GM21360 (cell line): ENCODE data around the gene BAZ2B.

ENCODE experiments used
- ATAC-seq: cut with Tn5 transposase; IDR thresholded peaks from one replicate; pipeline ENCODE4 v1.9.1; 2021; ENCODE audit warnings: mild to moderate bottlenecking, moderate library complexity; ENCODE audit not compliant: unreplicated experiment

BAZ2B gene

DNA sequence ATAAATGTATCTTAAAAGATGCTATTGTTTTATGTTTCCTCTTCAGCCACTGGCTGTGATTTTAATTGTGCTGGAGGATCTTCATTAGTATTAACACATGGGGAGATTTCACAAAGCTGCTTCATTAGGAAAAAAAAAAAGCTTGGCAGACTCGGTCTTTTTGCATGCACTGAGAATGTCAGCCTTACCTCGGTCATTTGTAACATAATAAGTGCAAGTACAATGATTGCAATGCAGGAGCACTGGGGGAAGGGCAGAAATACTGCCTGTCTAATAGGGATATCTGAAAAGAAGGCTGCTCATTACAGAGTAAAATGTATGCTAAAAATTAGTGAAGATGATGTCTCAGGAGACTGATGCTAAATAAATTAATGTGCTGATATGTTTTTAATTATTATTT is 1.3 kb upstream of the BAZ2B start:
- no peak for ATAC-seq

DNA sequence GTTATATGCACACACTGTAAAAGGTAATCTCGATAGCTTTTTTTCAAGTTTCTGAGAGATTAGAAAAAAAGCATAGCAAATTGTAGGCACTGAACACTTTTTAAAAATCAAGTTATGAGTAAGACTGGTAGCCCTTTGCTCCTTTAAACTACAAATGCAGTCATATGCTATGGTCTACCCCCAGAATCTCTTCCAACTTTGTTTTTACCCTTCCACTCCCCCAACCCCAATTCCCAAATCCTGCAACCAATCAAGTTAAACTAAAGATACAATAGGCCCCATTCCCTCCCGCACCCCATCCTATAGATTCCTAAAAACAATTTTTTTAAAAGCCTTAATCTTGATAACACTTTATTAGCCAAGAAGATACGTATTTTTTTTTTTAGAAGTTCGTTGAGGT is 752 bp upstream of the BAZ2B start:
- ATAC-seq = no peak

DNA sequence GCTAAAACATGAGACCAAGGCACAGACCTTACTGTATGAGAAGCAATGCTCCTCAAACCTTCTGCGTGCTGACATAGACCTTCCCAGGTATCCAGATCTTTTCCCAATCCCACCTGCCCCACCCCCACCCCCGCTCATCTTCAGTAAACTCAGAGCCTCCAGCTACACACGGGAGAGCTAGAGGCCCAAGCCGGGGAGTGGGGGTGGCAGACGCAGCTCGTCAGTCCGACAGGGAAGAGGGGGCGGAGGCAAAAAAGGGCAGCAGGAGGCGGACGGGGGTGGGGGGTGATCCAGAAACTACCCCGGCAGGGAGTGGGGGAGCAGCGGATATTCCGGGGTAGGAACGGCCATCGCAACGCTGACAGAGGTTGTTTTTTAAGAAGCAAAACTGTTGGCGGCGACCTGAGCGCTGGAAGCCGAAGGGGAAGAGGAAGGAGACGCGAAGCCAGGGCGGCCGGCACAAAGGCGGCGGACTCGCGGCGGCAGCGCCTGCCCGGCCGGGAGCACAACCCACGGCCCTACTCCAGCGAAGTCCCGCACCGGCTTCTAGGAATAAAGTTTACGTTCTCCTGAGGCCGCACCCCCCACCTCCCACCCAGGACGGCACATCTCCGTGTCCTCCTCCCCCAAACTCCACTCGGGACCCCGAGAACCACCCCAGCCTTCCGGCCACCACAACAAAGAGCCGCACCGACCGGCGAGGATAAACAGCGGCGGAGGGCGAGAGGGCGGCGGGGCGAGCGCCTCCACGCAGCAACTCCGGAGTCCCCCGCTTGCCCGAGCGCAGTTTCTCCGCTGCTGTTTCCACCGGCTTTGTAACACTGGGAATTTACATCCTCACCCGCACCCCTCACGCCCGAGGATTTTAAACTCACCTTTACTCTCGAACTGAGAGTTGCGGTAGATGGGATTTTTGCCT is 722 bp downstream of the BAZ2B start:
- peak; percentile 50 for ATAC-seq

DNA sequence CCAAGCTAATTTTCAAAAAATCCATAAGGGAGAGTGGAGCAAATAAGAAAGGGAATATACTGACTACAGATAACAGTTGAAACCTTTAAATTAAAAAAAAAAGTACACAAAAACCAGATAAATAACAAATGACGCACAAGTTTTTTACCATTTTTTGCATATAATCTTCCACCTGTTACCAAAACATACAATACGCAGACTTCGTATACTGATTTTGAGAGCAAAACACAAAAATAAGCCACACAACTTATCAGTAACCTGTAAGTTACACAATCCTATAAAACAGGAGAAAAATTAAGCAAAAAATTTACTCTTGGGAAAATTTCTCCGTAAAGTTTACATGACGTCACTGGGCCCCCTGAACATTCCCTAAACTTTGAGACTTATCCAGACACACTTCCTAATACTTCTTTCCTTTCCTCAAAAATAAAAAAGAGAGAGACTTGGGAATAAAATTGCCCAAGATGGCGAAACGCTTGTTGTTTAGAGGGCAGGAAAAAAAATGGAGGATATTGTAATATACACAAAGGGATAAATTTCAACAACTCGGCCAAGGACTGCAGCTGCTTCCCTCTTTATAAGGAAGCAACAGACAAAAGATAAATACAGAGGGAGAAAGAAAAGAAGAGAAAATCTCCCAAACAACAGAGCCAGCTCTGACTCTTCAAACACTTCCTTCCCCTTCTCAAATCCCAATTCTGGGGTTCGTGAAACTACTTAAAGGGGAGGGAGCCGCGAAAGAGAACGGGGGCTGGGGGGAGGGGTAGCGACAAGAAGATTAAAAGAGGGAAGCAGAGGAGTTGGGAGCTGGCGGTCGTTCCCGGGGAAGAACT is 1.6 kb downstream of the BAZ2B start:
- ATAC-seq = no peak

DNA sequence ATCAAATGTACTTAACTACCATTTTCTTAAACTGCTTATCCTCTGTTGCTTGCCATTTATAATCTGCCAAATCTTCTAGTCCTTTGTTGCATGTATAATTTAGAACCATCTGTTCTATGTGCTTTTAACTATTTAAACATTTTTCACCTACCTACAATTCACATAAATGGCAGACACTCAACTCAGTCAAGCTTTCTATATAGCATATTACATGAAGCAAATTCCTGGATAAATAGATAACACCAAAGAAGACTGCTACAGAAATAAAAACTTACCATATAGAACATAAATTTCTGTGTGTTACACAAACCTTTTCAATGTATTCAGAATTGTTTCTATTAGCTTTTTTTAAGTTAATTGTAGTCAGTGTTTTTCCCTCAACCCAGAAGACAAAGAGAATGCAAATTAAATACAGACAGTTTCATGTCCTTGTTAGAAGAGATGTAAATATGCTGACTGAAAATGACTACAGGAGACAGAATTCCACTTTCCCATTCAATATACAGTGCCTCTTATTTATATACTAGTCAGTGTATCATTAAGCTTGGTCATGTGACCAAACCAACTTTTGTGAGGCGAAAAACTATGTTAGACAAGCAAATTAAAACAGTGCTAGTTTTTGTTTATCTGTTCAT is 2.6 kb downstream of the BAZ2B start:
- no peak for ATAC-seq

DNA sequence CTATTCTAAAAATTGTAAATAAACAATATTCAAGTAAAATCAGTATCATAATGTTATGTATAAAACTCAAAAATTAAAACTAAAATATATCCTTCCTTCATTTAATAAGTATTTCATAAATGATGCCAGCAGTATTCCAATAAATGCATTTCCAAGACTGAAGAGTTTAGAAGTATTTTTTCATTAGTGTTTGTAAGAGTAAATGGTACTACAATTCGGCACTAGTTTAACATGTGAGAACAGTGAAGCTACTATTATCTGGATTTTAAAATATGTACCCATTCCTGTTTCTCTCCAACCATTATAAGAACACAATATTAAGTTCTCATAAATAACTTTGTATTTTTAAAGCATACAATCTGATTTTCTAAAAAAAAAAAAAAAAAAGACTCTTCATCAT is 3.3 kb downstream of the BAZ2B start:
- ATAC-seq = no peak

DNA sequence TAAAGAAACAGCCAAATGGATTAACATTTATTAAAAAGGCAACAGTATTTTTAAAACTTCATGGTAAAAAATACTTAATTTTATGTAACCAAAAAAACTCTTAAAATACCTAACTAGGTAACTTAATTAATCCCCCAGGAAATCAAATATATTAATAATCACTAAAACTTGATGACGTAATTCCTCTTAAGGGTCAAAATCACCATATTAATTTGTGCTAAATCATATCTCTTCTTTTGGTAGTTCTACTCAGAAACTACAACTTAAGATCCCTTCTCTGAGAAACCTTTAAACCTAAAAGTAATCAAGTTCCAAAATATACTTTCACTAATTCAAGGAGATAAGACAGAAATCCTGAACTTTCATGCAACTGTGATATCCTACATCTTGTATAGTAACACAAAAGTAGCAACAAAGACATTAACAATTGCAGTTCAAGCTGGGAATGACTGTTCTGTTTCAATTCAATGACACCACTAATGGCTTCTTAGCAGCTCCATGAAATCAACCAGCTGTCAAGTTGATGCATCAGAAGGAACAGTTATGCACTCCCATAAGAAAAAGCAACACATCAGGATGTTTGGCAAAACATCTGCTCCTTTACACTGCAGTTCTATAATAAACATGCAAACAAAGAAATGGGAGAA is 4.0 kb downstream of the BAZ2B start:
- ATAC-seq = no peak

DNA sequence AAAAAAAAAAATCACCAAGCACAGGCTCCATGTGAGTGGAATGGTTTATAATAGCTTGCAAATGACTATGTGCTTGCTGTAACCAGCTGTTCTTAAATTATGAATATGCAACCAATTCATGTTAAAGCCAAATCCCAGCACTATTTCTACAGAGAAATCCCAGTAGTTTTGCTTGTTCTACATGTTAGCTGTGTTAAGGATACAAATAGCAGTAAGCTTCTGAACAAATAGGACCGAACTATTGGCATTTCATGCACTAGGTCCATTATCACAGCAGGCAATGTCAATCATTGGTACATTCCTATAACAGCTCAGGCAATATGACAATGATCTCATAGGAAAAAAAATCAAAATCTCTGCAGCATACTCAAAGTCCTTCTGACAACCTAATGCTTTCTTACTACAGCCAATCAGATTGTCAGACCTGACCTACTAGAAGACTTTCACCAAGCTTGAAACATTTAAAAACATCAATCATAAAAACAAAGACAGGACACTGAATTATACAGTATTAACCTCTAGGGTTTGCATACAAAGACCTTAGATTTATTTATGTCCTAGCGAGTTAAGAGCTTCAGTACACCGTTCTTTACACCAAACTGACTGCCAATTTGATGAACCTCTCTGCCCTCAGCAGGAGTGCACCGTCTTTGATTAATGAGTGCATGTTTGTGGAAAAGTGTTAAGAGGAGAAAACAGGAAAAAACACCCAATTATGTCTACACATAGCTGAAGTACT is 6.4 kb downstream of the BAZ2B start:
- no peak for ATAC-seq

DNA sequence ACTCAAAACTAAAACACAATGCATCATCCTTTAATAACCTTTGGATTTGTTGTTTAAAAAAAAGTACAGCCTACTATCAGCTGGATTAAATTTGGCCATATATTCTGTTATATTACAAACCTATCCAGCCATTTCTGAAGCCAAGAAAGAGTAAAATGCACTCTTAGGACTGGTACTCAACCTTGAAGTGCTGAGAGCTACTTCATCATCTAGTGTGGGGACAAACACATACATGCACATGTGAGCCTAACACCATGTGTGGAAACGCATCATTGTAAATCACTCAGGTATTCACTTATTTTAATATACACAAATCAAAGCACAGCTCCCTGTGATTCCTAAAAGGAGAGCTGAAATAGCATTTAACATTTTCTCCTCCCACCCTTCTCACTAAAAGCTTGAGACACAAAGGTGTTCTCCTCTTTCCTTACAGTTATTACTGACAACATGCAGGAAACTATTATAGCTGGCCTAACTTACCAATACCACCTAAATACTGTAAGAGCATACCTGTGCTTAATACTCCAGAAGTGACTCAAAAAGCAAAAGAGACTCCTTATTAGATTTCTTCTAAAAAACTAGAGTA is 7.5 kb downstream of the BAZ2B start:
- no peak for ATAC-seq

DNA sequence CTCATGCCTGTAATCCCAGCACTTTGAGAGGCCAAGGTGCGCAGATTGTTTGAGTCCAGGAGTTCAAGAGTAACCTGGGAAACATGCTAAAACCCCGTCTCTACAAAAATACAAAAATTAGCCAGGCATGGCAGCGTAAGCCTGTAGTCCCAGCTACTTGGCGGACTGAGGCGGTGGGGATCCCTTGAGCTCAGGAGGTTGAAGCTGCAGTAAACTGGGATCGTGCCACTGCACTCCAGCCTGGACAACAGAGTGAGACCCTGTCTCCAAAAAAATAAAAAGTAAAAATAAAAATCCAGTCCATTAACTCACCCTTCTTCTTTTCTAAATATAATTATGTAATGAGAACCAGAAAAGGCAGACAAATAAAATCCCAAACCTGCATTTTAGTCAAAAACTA is 8.2 kb downstream of the BAZ2B start:
- ATAC-seq = no peak

DNA sequence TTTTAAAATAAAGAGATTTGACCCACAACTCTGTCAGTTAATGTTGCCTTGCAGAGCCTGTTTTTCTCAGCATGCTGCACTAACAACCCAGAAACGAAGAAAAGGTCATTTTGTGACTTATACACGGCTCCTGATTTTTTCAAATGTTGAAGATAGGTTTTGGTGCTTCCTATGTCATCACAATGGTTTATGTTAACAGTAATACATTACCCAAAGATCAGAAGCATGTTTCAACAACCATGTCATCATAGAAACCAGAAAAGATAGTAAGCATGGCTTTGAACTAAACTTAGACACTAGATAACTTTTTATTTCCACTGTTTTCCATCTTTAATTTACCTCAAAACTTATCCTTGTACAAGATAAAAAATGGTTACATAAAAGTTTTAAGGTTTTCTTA is 10.1 kb downstream of the BAZ2B start:
- no peak for ATAC-seq

DNA sequence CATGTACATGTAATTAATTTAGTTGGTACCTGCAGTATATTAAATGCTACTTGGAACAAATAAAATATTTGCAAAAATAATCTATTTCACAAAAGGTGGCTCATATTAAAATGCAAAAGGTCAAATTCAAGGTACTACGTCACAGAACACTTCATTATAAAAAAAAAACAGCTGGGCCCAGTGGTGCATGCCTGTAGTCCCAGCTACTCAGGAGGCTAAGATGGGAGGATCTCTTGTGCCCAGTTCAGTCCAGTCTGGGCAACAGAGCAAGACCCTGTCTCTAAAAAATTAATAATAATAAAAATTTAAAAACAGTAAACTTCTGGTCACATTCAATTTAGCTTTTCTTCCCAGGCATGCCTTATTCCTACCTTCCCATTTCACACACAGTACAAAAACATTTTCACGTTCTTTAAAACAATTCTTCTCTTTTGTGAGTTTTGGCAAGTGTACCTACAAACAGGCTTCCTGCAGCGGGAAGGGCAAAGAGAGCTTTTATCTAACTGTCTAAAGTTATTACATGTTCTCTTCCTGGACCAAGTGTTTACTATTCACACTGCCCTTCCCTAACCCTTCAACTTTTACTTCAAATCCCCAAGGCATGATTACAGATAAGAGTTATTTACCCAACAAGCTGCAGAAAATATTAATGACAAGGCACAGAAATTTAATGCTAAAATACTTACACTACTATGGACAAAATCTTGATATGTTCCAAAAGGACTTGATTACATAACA is 10.7 kb downstream of the BAZ2B start:
- ATAC-seq = no peak

DNA sequence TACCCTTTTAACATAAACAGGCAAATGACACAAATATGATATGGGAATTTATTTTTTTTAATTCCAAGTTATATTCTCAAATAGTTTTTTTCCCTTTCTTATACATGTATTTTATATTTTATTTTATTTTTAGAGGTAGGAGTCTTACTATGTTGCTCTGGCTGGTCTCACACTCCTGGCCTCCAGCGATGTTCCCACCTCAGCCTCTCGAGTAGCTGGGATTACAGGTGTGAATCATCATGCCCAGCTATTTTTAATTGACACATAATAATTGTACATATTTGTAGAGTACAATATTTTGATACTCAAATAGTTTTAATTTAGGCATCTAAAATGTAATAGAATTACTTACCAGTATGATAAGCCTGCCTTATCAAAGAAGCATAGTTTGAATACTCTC is 12.2 kb downstream of the BAZ2B start:
- ATAC-seq = no peak

DNA sequence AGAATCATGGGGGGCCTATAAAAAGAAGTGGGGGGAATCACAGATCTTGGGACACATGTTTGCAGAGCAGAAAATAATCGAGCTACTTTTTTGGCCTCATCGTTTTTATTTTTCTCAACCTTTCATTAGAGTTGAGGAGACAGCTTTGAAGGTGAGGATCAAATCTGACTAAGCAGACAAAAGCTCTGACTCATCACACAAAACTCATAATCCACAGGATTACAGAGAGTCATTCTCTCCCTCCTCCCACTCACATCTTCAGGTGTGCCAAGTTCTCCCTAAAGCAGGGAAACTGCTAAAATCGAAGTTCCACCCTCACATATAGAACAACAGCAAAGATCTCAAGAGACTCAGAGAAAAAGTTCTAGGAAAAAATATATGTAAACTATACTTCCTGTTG is 15.6 kb downstream of the BAZ2B start:
- ATAC-seq = no peak

DNA sequence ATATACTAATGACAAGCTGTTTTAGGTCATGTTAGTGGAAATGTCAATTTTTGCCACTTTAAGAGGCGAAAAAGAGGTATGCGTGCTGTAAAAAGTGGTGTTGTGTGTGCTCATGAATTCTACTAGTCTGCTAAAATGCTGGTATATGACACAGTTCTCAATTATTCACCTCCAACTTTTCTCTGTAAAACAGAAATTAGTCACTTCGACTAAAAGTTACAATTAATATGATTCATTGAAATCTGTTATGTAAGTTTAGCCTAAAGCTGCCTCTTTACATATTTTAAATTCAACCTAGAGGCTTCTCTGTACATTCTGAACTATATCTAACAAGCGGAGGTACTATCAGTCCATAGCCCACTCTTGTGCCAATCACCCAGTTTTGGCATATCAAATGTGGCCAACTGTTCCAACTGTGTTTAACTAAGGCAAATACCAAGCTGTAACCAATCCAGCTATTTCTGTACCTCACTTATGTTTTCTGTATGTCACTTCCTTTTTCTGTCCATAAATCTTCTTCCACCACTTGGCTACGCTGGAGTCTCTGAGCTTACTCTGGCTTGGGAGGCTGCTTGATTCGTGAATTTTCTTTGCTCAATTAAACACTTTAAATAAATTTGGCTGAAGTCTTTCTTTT is 20.8 kb downstream of the BAZ2B start:
- no peak for ATAC-seq

DNA sequence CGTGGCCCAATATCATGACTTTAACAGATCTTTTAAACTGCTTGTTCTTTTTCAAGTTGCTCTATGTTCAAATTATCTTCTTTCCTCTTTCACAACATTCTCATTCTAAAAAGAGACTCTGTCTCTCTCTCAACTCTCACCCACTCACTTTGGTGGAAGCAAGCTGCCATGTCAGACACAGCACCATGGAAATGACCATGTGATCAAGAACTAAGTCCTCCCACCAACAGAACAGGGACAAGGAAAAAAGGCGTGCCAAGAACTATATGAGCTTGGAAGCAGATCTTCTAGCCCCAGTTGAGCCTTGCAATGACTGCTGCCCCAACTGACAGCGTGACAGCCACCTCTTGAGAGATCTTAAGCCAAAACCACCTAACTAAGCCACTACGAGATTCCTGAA is 23.9 kb downstream of the BAZ2B start:
- no peak for ATAC-seq

DNA sequence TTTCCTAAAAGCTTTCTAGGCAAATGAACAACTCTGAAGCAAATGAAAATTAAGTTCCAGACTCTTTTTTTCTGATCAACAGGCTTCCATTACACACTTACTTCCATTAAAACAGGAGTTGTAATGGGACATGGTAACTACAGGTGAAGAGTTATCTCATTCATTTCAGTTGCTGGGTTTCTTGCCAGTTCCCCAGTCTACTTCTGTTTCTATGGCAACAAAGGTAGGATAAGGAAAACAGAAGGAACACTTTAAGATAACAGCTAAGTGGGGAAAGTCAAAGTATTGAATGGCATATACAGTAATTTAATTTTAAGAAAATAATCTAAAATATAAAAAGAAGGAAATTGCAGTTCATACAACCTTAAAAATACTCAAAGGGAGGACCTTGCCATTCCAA is 25.1 kb downstream of the BAZ2B start:
- ATAC-seq = no peak

DNA sequence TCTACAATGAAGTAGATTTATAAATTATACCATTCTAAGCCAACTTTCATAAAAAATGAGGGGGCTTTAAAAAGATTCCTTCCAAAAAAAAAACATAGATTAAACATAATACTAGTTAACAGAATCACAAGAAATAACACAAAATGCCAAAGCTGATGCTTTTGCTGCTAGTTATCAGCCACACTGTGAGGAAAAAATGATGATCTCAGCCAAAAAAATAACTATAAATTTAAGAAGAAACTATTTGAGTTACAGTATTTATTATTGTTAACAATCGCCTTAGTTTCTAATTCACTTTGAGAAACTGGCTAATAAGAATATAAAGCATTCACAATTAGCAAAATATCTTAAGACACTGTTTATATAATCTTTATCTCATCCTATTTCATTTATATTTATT is 27.1 kb downstream of the BAZ2B start:
- ATAC-seq = no peak

DNA sequence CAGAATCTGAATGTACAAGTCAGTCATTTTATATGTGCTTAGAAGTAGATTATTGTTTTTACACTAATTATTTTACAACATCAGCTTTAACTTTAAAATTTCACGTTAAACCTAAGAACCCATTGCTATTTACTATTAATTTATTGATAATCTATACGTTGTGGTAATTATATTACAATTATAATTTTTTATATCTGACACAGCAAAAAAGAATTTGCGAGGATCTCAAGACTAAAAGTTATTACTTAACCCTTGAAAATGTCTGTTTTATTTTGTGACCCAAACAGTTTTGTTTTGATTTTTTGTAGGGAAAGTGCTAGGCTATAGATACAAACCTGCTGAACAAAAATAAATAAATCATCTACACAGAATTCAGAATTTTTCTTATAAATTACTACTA is 30.3 kb downstream of the BAZ2B start:
- ATAC-seq = no peak
